ENCODE results near the gene ALOX15B.
A peak's percentile ranks its signal among the peaks of the same experiment; 100 is the strongest.
"Not testable (repeated sequence)": the region's sequence is repeated elsewhere in the genome, so short reads cannot be mapped to it uniquely, and the experiment has no call there.

ALOX15B gene

GRCh38 chr17:8073627-8074484 is 35.0 kb downstream of the ALOX15B start:
- DNase-seq (ENCODE audit: low read depth), result no peak
- H3K4me3 ChIP-seq (ENCODE audit: low read depth, low read length), result no peak overlapping the region

DNA sequence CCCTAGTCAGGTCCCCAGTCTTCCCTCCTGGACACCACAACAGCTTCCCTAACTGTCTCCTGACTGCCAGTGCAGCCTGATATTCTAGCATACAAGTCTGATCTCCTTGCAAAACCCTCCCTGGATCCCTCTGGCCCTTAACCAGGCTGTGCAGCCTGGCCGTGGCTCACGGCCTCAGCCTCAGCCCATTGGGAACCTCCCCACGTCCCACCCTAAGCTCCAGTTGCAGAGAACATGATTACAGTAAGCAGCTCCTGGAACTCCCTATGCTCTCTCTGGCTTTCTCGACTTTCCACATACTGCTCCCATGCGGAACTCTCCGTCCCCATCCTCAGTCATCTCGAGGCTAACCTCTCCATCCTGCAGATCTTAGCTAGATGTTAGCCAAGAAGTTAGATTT is 35.7 kb downstream of the ALOX15B start:
- no peak overlapping the region for H3K4me3 ChIP-seq (ENCODE audit: low read depth, low read length)
- DNase-seq (ENCODE audit: low read depth), result no peak

GRCh38 chr17:8075081-8075480 is 36.2 kb downstream of the ALOX15B start:
- DNase-seq (ENCODE audit: low read depth), result no peak
- no peak overlapping the region for H3K4me3 ChIP-seq (ENCODE audit: low read depth, low read length)

GRCh38 chr17:8075574-8076342 is 36.9 kb downstream of the ALOX15B start:
- no peak overlapping the region for H3K4me3 ChIP-seq (ENCODE audit: low read depth, low read length)

GRCh38 chr17:8076502-8077266 is 37.8 kb downstream of the ALOX15B start:
- DNase-seq (ENCODE audit: low read depth), result no peak

More at GRCh38 chr17:8075574-8076342, 36.9 kb downstream of the ALOX15B start:
- no peak for DNase-seq (ENCODE audit: low read depth)

GRCh38 chr17:8077939-8078338 is 39.1 kb downstream of the ALOX15B start:
- H3K4me3 ChIP-seq (ENCODE audit: low read depth, low read length); DNase-seq (ENCODE audit: low read depth): not testable (repeated sequence)

More at GRCh38 chr17:8076502-8077266, 37.8 kb downstream of the ALOX15B start:
- no peak overlapping the region for H3K4me3 ChIP-seq (ENCODE audit: low read depth, low read length)

GRCh38 chr17:8079291-8080207 is 40.7 kb downstream of the ALOX15B start:
- DNase-seq (ENCODE audit: low read depth), result no peak
- H3K4me3 ChIP-seq (ENCODE audit: low read depth, low read length), result peak overlapping the region; percentile 48

- DNase-seq (ENCODE audit: low read depth), result no peak
- peak overlapping the region; percentile 48 for H3K4me3 ChIP-seq (ENCODE audit: low read depth, low read length)
Measured at GRCh38 chr17:8080208-8080798, 41.4 kb downstream of the ALOX15B start.

GRCh38 chr17:8080799-8081219 is 42.0 kb downstream of the ALOX15B start:
- H3K4me3 ChIP-seq (ENCODE audit: low read depth, low read length), result no peak overlapping the region
- no peak for DNase-seq (ENCODE audit: low read depth)

DNA sequence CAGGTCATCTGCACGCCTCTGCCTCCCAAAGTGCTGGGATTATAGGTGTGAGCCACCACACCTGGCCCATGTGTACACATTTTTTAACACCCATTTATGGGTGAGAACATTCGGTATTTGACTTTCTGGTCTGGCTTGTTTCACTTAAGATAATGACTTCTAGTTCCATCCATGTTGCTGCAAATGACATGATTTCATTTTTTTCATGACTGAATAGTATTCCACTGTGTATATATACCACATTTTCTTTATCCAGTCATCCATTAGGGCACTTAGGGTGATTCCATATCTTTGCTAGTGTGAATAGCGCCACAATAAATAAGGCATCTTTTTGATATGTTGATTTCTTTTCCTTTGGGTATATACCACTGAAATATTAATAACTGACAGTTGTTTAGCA is 43.0 kb downstream of the ALOX15B start:
- H3K4me3 ChIP-seq (ENCODE audit: low read depth, low read length), result no peak overlapping the region
- DNase-seq (ENCODE audit: low read depth), result no peak

DNA sequence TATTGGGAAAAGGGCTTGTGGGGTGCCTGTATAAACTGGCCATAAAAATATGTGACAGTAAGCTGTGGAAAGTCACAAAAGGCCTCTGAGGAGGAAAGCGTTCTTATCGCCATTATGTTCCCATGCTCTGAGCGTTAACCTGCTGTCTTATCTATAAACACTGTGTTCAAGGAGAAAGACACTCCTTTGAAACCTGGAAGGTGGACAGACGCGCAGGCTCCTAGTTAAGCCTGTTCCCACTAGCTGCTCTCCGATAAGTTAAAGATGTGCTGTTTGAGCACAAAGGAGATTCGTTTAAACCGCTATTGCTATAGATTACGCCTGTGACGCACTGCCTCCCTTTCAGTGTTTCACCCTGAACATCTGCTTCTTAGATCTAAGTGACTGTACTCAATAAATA is 43.4 kb downstream of the ALOX15B start:
- no peak overlapping the region for H3K4me3 ChIP-seq (ENCODE audit: low read depth, low read length)
- DNase-seq (ENCODE audit: low read depth), result no peak

GRCh38 chr17:8084250-8084649 is 45.4 kb downstream of the ALOX15B start:
- no peak overlapping the region for H3K4me3 ChIP-seq (ENCODE audit: low read depth, low read length)
- DNase-seq (ENCODE audit: low read depth), result no peak

DNA sequence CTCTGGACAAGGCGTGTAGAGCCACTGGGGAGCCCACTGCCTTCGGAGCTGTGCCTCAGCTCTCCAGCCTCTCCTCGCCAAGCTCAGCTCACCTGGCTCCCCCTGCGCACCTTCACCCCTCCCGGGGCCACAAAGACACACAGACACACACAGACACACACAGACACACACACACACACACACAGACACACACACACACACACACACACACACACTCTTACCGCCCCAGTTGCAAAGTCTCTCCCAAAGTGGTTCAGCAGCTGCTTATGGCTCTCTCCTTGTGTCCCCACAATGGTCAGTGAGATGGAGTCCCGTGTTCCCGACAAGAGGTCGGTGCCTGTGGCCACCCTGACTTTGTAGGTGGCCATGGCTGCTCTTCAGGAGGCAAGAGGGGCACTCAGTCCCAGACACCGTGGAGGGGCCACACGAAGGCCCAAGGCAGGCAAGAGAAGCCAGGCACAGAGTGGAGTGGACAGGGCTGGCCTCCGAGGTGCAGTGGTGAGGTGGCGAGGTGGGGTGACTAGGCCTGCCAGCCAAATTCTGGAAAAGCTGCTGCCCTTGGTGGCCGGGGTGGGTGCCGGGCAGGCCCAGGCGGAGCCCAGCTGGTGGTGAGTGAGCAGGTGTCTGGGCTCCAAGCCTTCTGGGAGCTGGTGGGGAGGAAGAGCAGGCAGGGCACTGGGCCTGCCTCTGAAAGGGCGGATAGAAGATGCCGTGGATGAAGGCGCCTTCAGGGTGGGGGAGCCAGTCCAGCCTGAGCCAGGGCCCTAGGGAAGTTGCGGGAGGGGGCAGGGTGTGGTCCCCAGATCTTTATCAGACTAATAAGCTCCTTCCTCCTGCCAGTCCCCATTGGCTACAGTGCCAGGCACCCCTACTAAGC is 48.5 kb downstream of the ALOX15B start, which contains the start of gene ALOX12B:
TSS of gene ALOX12B (minus strand) at position 642 of the 877 bp plus-strand sequence. CDS start at position 368, 274 bp downstream.
- H3K4me3 ChIP-seq (ENCODE audit: low read depth, low read length), result no peak within 1 kb of the TSS

GRCh38 chr17:8087952-8088230 is 49.0 kb downstream of the ALOX15B start:
- DNase-seq (ENCODE audit: low read depth), result no peak
- H3K4me3 ChIP-seq (ENCODE audit: low read depth, low read length), result no peak overlapping the region

More for the DNA sequence above, 48.5 kb downstream of the ALOX15B start, which contains the start of gene ALOX12B:
- no peak for DNase-seq (ENCODE audit: low read depth)

DNA sequence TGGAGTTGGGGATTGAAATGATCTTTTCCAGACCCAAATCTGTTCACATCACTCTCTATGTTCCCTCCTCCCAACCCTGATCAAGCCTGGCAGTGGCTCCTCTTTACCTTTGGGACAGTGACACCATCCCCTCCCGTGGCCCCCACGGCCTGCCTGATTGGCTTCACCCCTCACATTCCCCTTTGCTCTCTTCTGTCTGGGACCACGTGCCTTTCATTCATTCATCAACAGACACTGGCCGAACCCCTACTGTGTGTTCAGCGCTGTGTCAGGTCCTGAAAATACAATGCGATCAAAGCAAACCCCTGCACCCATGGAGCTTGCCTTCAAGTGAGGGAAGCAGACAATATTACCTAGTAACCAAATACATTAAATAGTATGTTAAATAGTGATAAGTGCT is 50.9 kb downstream of the ALOX15B start:
- H3K4me3 ChIP-seq (ENCODE audit: low read depth, low read length), result no peak overlapping the region
- DNase-seq (ENCODE audit: low read depth), result no peak

- no peak overlapping the region for H3K4me3 ChIP-seq (ENCODE audit: low read depth, low read length)
- DNase-seq (ENCODE audit: low read depth), result no peak
Measured at GRCh38 chr17:8091033-8091687, 52.3 kb downstream of the ALOX15B start.

- DNase-seq (ENCODE audit: low read depth), result no peak
- no peak overlapping the region for H3K4me3 ChIP-seq (ENCODE audit: low read depth, low read length)
Measured at GRCh38 chr17:8095361-8095760, 56.5 kb downstream of the ALOX15B start.

Measured in skeletal muscle cell (primary cell).